Muscle layer of colon (tissue), 2 donors: ENCODE data around the gene EYS.
"Not testable (repeated sequence)": the region's sequence is repeated elsewhere in the genome, so short reads cannot be mapped to it uniquely, and the experiment has no call there.

Source experiments
- H3K27ac ChIP-seq: one replicate; pipeline ENCODE4 v1.7.0; 2013; ENCODE audit warnings: low read depth, mild to moderate bottlenecking, low read length, moderate library complexity
- H3K27me3 ChIP-seq, 2 donors: one replicate each; pipeline ENCODE4 v1.7.0; 2013; ENCODE audit warnings: low read length in 2 of 2, mild to moderate bottlenecking in 2 of 2; ENCODE audit not compliant: insufficient read depth in 2 of 2, control insufficient read depth in 1 of 2
- H3K36me3 ChIP-seq: one replicate; pipeline ENCODE4 v1.7.0; 2013; ENCODE audit warnings: mild to moderate bottlenecking, low read length; ENCODE audit not compliant: insufficient read depth
- H3K4me1 ChIP-seq: one replicate; pipeline ENCODE4 v1.7.0; 2013; ENCODE audit warnings: mild to moderate bottlenecking, low read length; ENCODE audit not compliant: insufficient read depth
- H3K4me3 ChIP-seq, 2 donors: one replicate each; pipeline ENCODE4 v1.7.0; 2013; ENCODE audit warnings: low read length in 2 of 2, low read depth in 1 of 2, mild to moderate bottlenecking in 1 of 2, moderate library complexity in 1 of 2
- H3K9ac ChIP-seq: one replicate; pipeline ENCODE4 v1.7.0; 2013; ENCODE audit warnings: low read length
- H3K9me3 ChIP-seq: one replicate; pipeline ENCODE4 v1.7.0; 2013; ENCODE audit warnings: mild to moderate bottlenecking, low read length
- donor health status: abdominal sarcoma.
- donor health status: Adenocarcinoma of cecum.

Gene EYS

DNA sequence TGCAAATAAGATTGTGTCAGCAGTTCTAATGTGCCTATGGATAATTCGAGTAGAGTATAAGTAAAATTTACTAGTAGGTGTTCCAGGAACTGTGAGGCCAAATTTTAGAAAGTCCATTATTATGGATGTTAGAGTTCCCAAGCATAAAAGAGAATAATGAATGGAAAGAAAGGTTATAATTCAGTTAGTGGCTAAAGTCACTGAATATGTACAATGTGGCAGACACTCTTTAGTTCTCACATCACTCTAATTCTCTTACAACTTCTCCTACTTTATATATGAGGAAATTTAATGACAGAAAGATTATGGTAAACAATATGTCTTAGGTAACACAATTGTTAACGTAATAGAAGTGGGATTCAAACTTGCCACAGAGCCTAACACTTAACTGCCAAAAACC, 75.3 kb downstream of the EYS start:
- Histone ChIP-seq H3K4me3 (no peak overlapping the region), H3K9me3 (no peaks in the 10 kb centered on the region), H3K36me3 (no peaks in the 10 kb centered on the region), H3K27me3 (no peaks in the 10 kb centered on the region), H3K27ac (no peak overlapping the region), H3K4me1 (no peaks in the 10 kb centered on the region), H3K9ac (no peak overlapping the region)

DNA sequence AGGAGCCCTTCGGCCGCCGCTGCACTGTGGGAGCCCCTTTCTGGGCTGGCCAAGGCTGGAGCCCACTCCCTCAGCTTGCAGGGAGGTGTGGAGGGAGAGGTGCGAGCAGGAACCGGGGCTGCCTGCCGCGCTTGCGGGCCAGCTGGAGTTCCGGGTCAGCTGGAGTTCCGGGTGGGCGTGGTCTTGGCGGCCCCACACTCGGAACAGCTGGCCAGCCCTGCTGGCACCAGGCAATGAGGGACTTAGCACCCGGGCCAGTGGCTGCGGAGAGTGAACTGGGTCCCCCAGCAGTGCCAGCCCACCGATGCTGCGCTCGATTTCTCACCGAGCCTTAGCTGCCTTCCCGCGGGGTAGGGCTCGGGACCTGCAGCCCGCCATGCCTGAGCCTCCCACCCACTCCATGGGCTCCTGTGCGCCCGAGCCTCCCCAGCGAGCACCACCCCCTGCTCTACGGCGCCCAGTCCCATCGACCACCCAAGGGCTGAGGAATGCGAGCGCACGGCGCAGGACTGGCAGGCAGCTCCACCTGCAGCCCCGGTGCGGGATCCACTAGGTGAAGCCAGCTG, 79.5 kb downstream of the EYS start:
- H3K9me3 ChIP-seq, H3K27ac ChIP-seq, H3K36me3 ChIP-seq, H3K9ac ChIP-seq, H3K27me3 ChIP-seq, H3K4me3 ChIP-seq, H3K4me1 ChIP-seq: not testable (repeated sequence)

DNA sequence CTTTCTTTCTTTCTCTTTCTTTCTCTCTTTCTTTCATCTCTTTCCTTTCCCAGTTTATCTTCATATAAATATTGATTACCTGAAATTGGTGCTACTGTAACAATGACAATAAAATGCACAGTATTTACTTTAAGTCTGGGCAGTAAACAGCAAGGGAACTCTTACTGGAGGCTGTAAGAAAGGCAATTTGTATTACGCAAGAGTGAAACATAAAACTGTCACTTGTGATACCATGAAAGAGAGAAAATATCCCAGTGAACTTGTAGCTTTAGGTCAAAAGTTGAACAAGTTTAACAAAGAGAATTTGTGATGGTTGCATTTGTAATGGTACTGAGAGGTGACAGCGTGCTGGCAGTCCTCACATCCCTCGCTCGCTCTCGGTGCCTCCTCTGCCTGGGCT, 80.0 kb downstream of the EYS start:
- no peak overlapping the region for H3K4me3 ChIP-seq
- no peaks in the 10 kb centered on the region for H3K36me3 ChIP-seq
- H3K9me3 ChIP-seq: no peaks in the 10 kb centered on the region
- H3K27me3 ChIP-seq: no peaks in the 10 kb centered on the region
- no peaks in the 10 kb centered on the region for H3K4me1 ChIP-seq
- no peak overlapping the region for H3K27ac ChIP-seq
- no peak overlapping the region for H3K9ac ChIP-seq

DNA sequence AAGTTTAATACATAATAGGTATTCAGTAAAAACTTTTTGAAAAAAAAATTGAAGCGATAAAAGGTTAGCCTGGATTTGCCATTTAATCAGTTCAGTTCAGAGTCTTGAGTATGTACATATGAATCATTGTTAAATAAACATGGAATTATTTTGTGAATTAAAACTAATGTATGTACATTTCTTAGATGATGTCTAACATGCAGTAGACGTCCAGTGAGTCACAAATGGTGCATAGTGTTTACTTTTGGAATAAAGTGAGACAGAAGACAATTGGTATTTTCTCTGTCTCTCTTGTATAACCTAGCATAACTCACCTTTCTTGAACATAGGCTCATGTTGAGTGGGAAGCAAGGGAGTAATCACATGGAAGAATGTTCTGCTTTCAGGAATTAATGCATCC, 83.5 kb downstream of the EYS start:
- H3K27ac ChIP-seq: no peak overlapping the region
- no peaks in the 10 kb centered on the region for H3K27me3 ChIP-seq

DNA sequence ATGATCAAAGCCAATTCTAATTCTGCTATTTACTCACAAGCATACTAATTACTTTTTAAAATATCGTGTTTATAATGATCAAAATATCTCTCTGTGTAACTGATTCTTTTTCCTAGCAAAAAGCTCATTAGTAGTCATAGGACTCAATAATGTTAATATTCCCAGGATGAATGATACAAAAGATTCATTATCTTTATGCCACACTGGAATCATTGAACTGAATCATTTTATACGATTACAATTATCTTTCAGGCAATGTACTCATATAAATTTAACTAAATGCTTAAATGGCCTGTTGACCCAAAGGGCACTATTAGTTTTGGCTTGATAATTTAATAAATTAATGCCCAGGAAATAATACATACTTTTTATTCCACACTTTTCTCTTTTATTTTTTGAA, 96.3 kb downstream of the EYS start:
- no peak overlapping the region for H3K9ac ChIP-seq
- H3K4me3 ChIP-seq: no peak overlapping the region
- no peaks in the 10 kb centered on the region for H3K36me3 ChIP-seq
- H3K9me3 ChIP-seq: no peaks in the 10 kb centered on the region
- no peaks in the 10 kb centered on the region for H3K4me1 ChIP-seq
- H3K27ac ChIP-seq: no peak overlapping the region
- H3K27me3 ChIP-seq: no peaks in the 10 kb centered on the region

More for the DNA sequence above, 83.5 kb downstream of the EYS start:
- Histone ChIP-seq H3K36me3 (no peaks in the 10 kb centered on the region), H3K9me3 (no peaks in the 10 kb centered on the region), H3K4me3 (no peak overlapping the region), H3K9ac (no peak overlapping the region), H3K4me1 (no peaks in the 10 kb centered on the region)

DNA sequence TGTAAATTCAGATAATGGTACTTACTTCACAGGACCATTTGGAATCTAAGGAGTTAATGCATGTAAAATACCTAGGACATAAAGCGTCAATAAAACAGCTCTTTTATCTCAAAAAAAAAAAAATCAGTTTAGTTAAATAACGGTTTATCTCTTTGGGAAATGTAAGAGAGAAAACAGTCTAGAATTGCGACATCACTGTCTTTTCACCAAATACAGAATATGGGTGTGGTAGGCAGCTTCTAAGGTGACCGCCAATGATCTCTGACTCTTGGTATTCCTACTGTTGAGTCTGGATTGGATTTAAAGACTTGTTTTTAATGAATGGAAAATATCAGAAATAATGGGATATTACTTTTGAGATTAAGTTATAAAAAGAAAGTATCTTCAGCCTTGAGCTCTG, 111.5 kb downstream of the EYS start:
- no peak overlapping the region for H3K9ac ChIP-seq
- no peaks in the 10 kb centered on the region for H3K9me3 ChIP-seq
- no peaks in the 10 kb centered on the region for H3K4me1 ChIP-seq
- no peaks in the 10 kb centered on the region for H3K27me3 ChIP-seq
- no peak overlapping the region for H3K27ac ChIP-seq
- no peaks in the 10 kb centered on the region for H3K36me3 ChIP-seq
- no peak overlapping the region for H3K4me3 ChIP-seq

DNA sequence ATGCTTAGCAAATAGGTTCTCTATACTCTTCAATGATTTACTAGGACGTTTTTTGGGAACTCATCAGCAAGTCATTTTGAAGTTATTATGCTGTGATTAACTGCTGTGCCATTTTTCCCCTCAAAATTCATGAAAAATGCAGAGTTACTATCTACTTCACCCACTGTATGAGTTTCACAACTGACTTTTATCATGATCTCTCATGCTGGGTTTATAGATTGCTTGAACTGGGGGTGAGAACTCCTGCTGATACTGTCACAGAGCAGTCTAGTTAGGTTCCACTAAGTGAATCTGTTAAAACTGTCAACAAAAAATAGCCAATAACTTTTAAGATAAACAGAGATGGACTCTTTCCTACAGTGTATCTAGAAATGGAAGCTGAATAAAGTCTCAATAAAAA, 136.7 kb downstream of the EYS start:
- no peak overlapping the region for H3K4me3 ChIP-seq
- no peaks in the 10 kb centered on the region for H3K27me3 ChIP-seq
- H3K9me3 ChIP-seq: no peaks in the 10 kb centered on the region
- H3K36me3 ChIP-seq: no peaks in the 10 kb centered on the region
- H3K9ac ChIP-seq: no peak overlapping the region
- no peak overlapping the region for H3K27ac ChIP-seq
- no peaks in the 10 kb centered on the region for H3K4me1 ChIP-seq

DNA sequence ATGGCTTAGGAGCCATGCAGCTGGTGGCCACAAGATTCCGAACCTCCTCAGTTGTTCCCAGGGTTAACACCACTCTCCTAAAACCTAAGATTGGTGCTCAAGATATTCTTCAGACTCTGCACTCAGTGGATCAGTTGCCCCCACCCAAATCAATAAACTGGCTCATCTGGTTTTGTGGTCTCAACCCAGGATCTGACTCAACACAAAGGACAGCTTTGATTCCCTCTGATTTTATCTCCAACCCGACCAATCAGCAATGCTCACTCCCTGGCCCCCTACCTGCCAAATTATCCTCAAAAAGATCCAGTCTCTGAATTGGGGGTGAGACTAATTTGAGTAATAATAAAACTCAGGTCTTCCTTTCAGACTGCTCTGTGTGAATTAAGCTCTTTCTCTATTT, 137.5 kb downstream of the EYS start:
- no peak overlapping the region for H3K27ac ChIP-seq
- no peak overlapping the region for H3K4me3 ChIP-seq
- no peak overlapping the region for H3K9ac ChIP-seq
- no peaks in the 10 kb centered on the region for H3K4me1 ChIP-seq
- no peaks in the 10 kb centered on the region for H3K36me3 ChIP-seq
- H3K27me3 ChIP-seq: no peaks in the 10 kb centered on the region
- no peaks in the 10 kb centered on the region for H3K9me3 ChIP-seq

DNA sequence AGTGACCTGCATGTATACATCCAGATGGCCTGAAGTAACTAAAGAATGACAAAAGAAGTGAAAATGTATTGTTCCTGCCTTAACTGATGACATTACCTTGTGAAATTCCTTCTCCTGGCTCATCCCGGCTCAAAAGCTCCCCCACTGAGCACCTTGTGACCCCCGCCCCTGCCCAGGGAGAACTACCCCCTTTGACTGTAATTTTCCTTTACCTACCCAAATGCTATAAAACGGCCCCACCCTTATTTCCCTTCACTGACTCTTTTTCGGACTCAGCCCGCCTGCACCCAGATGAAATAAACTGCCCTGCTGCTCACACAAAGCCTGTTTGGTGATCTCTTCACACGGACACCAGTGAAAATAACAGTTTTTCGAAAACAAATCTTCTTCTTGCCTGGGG, 138.0 kb downstream of the EYS start:
- not testable (repeated sequence) for H3K9ac ChIP-seq, H3K4me1 ChIP-seq, H3K27ac ChIP-seq, H3K9me3 ChIP-seq, H3K4me3 ChIP-seq, H3K27me3 ChIP-seq, H3K36me3 ChIP-seq

DNA sequence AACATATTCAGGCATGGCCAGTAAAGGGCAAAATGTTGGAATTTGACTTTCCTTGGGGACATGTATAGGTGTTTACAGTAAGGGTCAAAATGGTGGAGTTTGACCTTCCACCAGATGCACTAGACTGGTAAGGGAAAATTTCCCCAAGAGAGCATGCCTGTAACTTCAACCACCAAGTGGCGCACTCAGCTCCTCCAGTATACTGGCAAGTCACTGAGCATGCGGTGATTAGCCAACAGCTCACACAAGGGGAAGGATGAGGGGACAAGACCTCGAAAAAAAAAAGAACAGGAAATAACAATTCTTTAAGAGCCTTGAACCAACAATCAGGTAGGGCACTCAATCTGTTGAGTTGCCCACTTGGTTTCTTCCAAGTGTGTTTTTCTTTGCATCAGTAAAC, 140.9 kb downstream of the EYS start:
- Histone ChIP-seq H3K4me3 (no peak overlapping the region), H3K4me1 (no peaks in the 10 kb centered on the region)

DNA sequence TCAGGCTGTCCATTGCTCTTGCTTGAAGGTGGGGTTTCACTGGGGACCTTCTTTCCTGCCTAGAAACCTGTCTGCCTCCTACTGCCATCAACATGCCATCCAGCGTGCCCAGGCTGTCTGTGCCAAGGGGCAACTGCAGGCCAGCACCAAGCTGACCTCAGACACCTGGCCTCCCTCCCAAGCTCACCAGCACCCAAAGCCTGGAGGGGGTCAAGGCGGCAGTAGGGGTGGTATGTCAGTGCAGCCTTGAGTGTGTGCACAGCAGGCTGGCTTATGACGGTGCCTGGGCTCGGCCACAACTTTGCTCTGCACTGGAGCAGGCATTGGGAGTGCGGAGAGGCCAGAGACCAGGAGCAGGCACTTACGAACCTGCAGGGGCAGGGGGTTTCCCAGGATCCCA, 149.0 kb downstream of the EYS start:
- Histone ChIP-seq H3K4me3 (no peak overlapping the region), H3K9me3 (no peaks in the 10 kb centered on the region), H3K36me3 (no peaks in the 10 kb centered on the region), H3K27ac (no peak overlapping the region), H3K27me3 (no peaks in the 10 kb centered on the region), H3K9ac (no peak overlapping the region), H3K4me1 (no peaks in the 10 kb centered on the region)

More for the DNA sequence above, 140.9 kb downstream of the EYS start:
- Histone ChIP-seq H3K36me3 (no peaks in the 10 kb centered on the region), H3K27me3 (no peaks in the 10 kb centered on the region), H3K9ac (no peak overlapping the region), H3K27ac (no peak overlapping the region), H3K9me3 (no peaks in the 10 kb centered on the region)

DNA sequence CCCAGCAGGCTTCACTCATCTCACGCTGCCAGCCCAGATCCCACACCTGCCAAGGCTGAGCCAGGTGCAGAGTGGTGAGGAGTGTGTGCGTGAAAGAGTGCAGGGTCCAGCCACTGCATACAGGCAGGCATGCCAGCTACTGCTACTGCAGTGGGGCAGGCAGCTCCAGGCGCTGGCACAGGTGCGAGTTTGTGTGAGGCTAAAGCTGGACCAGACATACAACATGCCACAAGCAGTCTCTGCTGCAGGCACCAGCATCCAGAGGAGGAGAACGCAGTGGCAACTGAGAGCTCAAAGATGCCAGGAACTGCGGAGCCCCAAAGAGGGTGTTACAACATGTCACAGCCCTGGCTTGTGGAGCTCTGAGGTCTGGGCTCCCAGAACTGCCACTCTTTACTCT, 149.8 kb downstream of the EYS start:
- Histone ChIP-seq H3K36me3 (no peaks in the 10 kb centered on the region), H3K27me3 (no peaks in the 10 kb centered on the region), H3K9me3 (no peaks in the 10 kb centered on the region), H3K4me3 (no peak overlapping the region), H3K9ac (no peak overlapping the region), H3K27ac (no peak overlapping the region), H3K4me1 (no peaks in the 10 kb centered on the region)
